ENCODE results near the gene TNKS2.
"Not testable (repeated sequence)": the region's sequence is repeated elsewhere in the genome, so short reads cannot be mapped to it uniquely, and the experiment has no call there.

Gene TNKS2

DNA sequence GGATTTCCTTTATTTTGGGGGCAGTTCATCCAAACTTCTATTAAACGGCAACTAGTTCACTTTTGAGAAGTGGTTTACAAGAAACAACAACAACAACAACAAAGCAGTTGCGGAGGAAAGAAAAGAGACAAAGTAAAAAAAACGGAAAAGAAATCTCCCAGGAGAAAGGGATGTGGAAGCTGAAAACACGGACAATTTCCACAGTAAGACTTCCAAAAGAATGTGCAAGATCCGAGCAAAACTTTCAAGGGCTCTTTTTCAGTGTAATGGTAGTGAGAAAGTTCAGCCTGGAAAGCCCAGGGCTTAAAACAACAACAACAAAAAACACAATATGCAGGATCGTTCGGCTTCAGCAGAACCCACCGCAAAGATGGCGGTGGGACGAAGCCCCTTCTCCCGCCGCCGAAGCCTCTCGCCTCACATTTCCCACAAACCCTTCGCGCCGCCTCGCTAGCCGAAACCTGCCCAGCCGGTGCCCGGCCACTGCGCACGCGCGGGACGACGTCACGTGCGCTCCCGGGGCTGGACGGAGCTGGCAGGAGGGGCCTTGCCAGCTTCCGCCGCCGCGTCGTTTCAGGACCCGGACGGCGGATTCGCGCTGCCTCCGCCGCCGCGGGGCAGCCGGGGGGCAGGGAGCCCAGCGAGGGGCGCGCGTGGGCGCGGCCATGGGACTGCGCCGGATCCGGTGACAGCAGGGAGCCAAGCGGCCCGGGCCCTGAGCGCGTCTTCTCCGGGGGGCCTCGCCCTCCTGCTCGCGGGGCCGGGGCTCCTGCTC, at the start of gene TNKS2:
Gene TNKS2, plus strand, starts transcription at position 553 of the 775 bp plus-strand sequence. CDS start 265 bp downstream, outside the sequence.
- Histone ChIP-seq H3K4me1 (ENCODE audit: control insufficient read depth in 5 of 5, insufficient read depth in 5 of 5, low read length in 5 of 5) (peaks cover 0 to 39% (median 31%) of the 10 kb centered on the region in 5 donors), H3K27me3 (ENCODE audit: control insufficient read depth in 5 of 5, insufficient read depth in 4 of 5, low read length in 5 of 5) (no peaks in the 10 kb centered on the region), H3K9me3 (ENCODE audit: control insufficient read depth in 5 of 5, low read length in 5 of 5) (no peaks in the 10 kb centered on the region), H3K36me3 (ENCODE audit: control insufficient read depth in 5 of 5, insufficient read depth in 5 of 5, low read length in 5 of 5) (peaks cover 0 to 2% (median 0%) of the 10 kb centered on the region in 5 donors), H3K9ac (ENCODE audit: low read length in 5 of 5) (peak within 1 kb of the TSS; percentile 91 to 99 (median 98)), H3K27ac (ENCODE audit: low read depth, low read length) (peak within 1 kb of the TSS; percentile 91), H3K4me3 (ENCODE audit: low read depth in 1 of 5, low read length in 5 of 5) (peak within 1 kb of the TSS; percentile 94 to 99 (median 97))

GRCh38 chr10:91749592-91749991, 48.6 kb upstream of the TNKS2 start:
- not testable (repeated sequence) for H3K4me1 ChIP-seq (ENCODE audit: control insufficient read depth in 5 of 5, insufficient read depth in 5 of 5, low read length in 5 of 5); H3K9ac ChIP-seq (ENCODE audit: low read length in 5 of 5); H3K27ac ChIP-seq (ENCODE audit: low read depth, low read length); H3K4me3 ChIP-seq (ENCODE audit: low read depth in 1 of 5, low read length in 5 of 5); H3K9me3 ChIP-seq (ENCODE audit: control insufficient read depth in 5 of 5, low read length in 5 of 5); H3K27me3 ChIP-seq (ENCODE audit: control insufficient read depth in 5 of 5, insufficient read depth in 4 of 5, low read length in 5 of 5); H3K36me3 ChIP-seq (ENCODE audit: control insufficient read depth in 5 of 5, insufficient read depth in 5 of 5, low read length in 5 of 5)

DNA sequence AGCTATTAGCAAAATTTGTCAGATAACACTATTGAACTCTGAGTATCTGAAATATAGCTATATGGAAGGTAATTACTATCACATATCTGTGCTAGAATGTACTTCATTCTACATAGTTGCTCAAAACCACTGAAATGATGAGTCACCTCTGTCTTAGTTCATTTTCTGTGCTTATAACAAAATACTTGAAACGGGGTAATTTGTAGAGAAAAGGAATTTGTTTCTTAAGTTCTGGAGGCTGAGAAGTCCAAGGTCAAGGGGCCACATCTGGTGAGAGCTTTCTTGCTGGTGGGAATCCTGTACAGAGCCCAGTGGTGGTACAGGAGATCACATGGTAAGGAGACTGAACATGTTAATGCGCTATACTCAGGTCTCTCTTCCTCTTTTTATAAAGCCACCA, 41.9 kb upstream of the TNKS2 start:
- Histone ChIP-seq H3K4me3 (ENCODE audit: low read depth in 1 of 5, low read length in 5 of 5) (no peak overlapping the region), H3K27ac (ENCODE audit: low read depth, low read length) (no peak overlapping the region)

GRCh38 chr10:91758303-91759146, 39.7 kb upstream of the TNKS2 start:
- H3K9me3 ChIP-seq (ENCODE audit: control insufficient read depth in 5 of 5, low read length in 5 of 5): no peaks in the 10 kb centered on the region
- no peaks in the 10 kb centered on the region for H3K27me3 ChIP-seq (ENCODE audit: control insufficient read depth in 5 of 5, insufficient read depth in 4 of 5, low read length in 5 of 5)
- H3K9ac ChIP-seq (ENCODE audit: low read length in 5 of 5): no peak overlapping the region
- no peaks in the 10 kb centered on the region for H3K36me3 ChIP-seq (ENCODE audit: control insufficient read depth in 5 of 5, insufficient read depth in 5 of 5, low read length in 5 of 5)
- no peak overlapping the region for H3K4me3 ChIP-seq (ENCODE audit: low read depth in 1 of 5, low read length in 5 of 5)
- no peaks in the 10 kb centered on the region for H3K4me1 ChIP-seq (ENCODE audit: control insufficient read depth in 5 of 5, insufficient read depth in 5 of 5, low read length in 5 of 5)
- H3K27ac ChIP-seq (ENCODE audit: low read depth, low read length): no peak overlapping the region

More for the DNA sequence above, 41.9 kb upstream of the TNKS2 start:
- no peaks in the 10 kb centered on the region for H3K27me3 ChIP-seq (ENCODE audit: control insufficient read depth in 5 of 5, insufficient read depth in 4 of 5, low read length in 5 of 5)
- no peaks in the 10 kb centered on the region for H3K9me3 ChIP-seq (ENCODE audit: control insufficient read depth in 5 of 5, low read length in 5 of 5)
- no peaks in the 10 kb centered on the region for H3K4me1 ChIP-seq (ENCODE audit: control insufficient read depth in 5 of 5, insufficient read depth in 5 of 5, low read length in 5 of 5)
- no peaks in the 10 kb centered on the region for H3K36me3 ChIP-seq (ENCODE audit: control insufficient read depth in 5 of 5, insufficient read depth in 5 of 5, low read length in 5 of 5)
- H3K9ac ChIP-seq (ENCODE audit: low read length in 5 of 5): no peak overlapping the region

DNA sequence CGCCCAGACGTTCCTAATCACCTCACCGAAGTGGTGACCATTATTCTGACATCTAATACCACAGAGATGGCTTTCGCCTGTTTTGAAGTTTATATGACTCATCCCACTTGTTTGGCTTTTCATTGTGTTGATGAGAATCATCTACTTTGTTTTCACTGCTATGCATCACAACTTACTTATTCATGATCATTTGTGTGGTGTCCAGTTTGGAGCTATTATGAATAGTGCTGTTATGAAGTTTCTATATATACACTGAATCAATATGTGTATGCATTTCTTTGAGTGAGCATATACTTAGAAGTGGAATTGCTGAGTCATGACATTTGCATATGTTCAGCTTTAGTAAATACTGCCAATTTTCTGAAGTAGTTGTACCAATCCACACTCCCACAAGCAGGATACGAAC, 38.6 kb upstream of the TNKS2 start:
- H3K4me3 ChIP-seq (ENCODE audit: low read depth in 1 of 5, low read length in 5 of 5): no peak overlapping the region
- H3K9me3 ChIP-seq (ENCODE audit: control insufficient read depth in 5 of 5, low read length in 5 of 5): no peaks in the 10 kb centered on the region
- H3K27ac ChIP-seq (ENCODE audit: low read depth, low read length): no peak overlapping the region
- no peak overlapping the region for H3K9ac ChIP-seq (ENCODE audit: low read length in 5 of 5)
- no peaks in the 10 kb centered on the region for H3K4me1 ChIP-seq (ENCODE audit: control insufficient read depth in 5 of 5, insufficient read depth in 5 of 5, low read length in 5 of 5)
- no peaks in the 10 kb centered on the region for H3K27me3 ChIP-seq (ENCODE audit: control insufficient read depth in 5 of 5, insufficient read depth in 4 of 5, low read length in 5 of 5)
- no peaks in the 10 kb centered on the region for H3K36me3 ChIP-seq (ENCODE audit: control insufficient read depth in 5 of 5, insufficient read depth in 5 of 5, low read length in 5 of 5)

DNA sequence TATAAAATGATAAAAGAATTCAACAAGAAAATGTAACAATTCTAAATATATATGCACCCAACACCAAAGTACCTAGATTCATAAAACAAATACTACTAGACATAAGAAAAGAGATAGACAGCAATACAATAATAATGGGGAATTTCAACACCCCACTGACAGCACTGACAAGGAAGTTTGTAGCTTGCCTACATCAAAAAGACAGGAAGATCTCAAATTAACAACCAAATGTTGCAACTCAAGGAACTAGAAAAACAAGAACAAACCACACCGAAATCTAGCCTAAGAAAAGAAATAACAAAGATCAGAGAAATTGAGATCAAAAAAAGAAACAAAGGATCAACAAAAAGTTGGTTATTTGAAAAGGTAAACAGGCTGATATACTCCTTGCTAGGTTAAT, 36.5 kb upstream of the TNKS2 start:
- no peak overlapping the region for H3K4me3 ChIP-seq (ENCODE audit: low read depth in 1 of 5, low read length in 5 of 5)
- no peak overlapping the region for H3K9ac ChIP-seq (ENCODE audit: low read length in 5 of 5)
- H3K36me3 ChIP-seq (ENCODE audit: control insufficient read depth in 5 of 5, insufficient read depth in 5 of 5, low read length in 5 of 5): no peaks in the 10 kb centered on the region
- H3K9me3 ChIP-seq (ENCODE audit: control insufficient read depth in 5 of 5, low read length in 5 of 5): no peaks in the 10 kb centered on the region
- no peaks in the 10 kb centered on the region for H3K4me1 ChIP-seq (ENCODE audit: control insufficient read depth in 5 of 5, insufficient read depth in 5 of 5, low read length in 5 of 5)
- H3K27me3 ChIP-seq (ENCODE audit: control insufficient read depth in 5 of 5, insufficient read depth in 4 of 5, low read length in 5 of 5): no peaks in the 10 kb centered on the region
- H3K27ac ChIP-seq (ENCODE audit: low read depth, low read length): no peak overlapping the region

GRCh38 chr10:91762878-91763277, 35.3 kb upstream of the TNKS2 start:
- no peak overlapping the region for H3K9ac ChIP-seq (ENCODE audit: low read length in 5 of 5)
- H3K4me1 ChIP-seq (ENCODE audit: control insufficient read depth in 5 of 5, insufficient read depth in 5 of 5, low read length in 5 of 5): no peaks in the 10 kb centered on the region
- no peaks in the 10 kb centered on the region for H3K36me3 ChIP-seq (ENCODE audit: control insufficient read depth in 5 of 5, insufficient read depth in 5 of 5, low read length in 5 of 5)
- no peak overlapping the region for H3K4me3 ChIP-seq (ENCODE audit: low read depth in 1 of 5, low read length in 5 of 5)
- H3K27me3 ChIP-seq (ENCODE audit: control insufficient read depth in 5 of 5, insufficient read depth in 4 of 5, low read length in 5 of 5): no peaks in the 10 kb centered on the region
- no peaks in the 10 kb centered on the region for H3K9me3 ChIP-seq (ENCODE audit: control insufficient read depth in 5 of 5, low read length in 5 of 5)
- no peak overlapping the region for H3K27ac ChIP-seq (ENCODE audit: low read depth, low read length)

GRCh38 chr10:91766676-91767075, 31.6 kb upstream of the TNKS2 start:
- Histone ChIP-seq H3K9me3 (ENCODE audit: control insufficient read depth in 5 of 5, low read length in 5 of 5) (no peaks in the 10 kb centered on the region), H3K4me1 (ENCODE audit: control insufficient read depth in 5 of 5, insufficient read depth in 5 of 5, low read length in 5 of 5) (no peaks in the 10 kb centered on the region), H3K27me3 (ENCODE audit: control insufficient read depth in 5 of 5, insufficient read depth in 4 of 5, low read length in 5 of 5) (no peaks in the 10 kb centered on the region), H3K27ac (ENCODE audit: low read depth, low read length) (no peak overlapping the region), H3K4me3 (ENCODE audit: low read depth in 1 of 5, low read length in 5 of 5) (no peak overlapping the region), H3K36me3 (ENCODE audit: control insufficient read depth in 5 of 5, insufficient read depth in 5 of 5, low read length in 5 of 5) (no peaks in the 10 kb centered on the region), H3K9ac (ENCODE audit: low read length in 5 of 5) (no peak overlapping the region)

DNA sequence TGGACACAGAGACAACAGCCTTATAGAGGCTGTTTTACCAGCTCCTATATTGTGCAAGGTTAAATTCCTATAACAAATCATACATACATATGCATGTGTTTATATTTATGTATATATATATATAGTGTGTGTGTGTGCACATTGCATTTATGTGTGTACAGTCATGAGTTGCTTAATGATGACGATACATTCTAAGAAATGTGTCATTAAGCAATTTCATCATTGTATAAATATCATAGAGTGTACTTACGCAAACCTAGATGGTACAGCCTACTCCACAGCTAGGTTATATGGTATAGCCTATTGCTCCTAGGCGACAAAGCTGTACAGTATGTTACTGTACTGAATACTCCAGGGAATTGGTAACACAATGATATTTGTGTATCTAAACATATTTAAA, 30.1 kb upstream of the TNKS2 start:
- no peak overlapping the region for H3K27ac ChIP-seq (ENCODE audit: low read depth, low read length)
- H3K36me3 ChIP-seq (ENCODE audit: control insufficient read depth in 5 of 5, insufficient read depth in 5 of 5, low read length in 5 of 5): no peaks in the 10 kb centered on the region
- no peak overlapping the region for H3K9ac ChIP-seq (ENCODE audit: low read length in 5 of 5)
- H3K9me3 ChIP-seq (ENCODE audit: control insufficient read depth in 5 of 5, low read length in 5 of 5): no peaks in the 10 kb centered on the region
- no peaks in the 10 kb centered on the region for H3K27me3 ChIP-seq (ENCODE audit: control insufficient read depth in 5 of 5, insufficient read depth in 4 of 5, low read length in 5 of 5)
- H3K4me3 ChIP-seq (ENCODE audit: low read depth in 1 of 5, low read length in 5 of 5): no peak overlapping the region
- no peaks in the 10 kb centered on the region for H3K4me1 ChIP-seq (ENCODE audit: control insufficient read depth in 5 of 5, insufficient read depth in 5 of 5, low read length in 5 of 5)

- H3K27me3 ChIP-seq (ENCODE audit: control insufficient read depth in 5 of 5, insufficient read depth in 4 of 5, low read length in 5 of 5): peaks cover 0 to 4% (median 0%) of the 10 kb centered on the region in 5 donors
- no peaks in the 10 kb centered on the region for H3K4me1 ChIP-seq (ENCODE audit: control insufficient read depth in 5 of 5, insufficient read depth in 5 of 5, low read length in 5 of 5)
- no peak overlapping the region for H3K27ac ChIP-seq (ENCODE audit: low read depth, low read length)
- H3K9ac ChIP-seq (ENCODE audit: low read length in 5 of 5): no peak overlapping the region
- no peaks in the 10 kb centered on the region for H3K9me3 ChIP-seq (ENCODE audit: control insufficient read depth in 5 of 5, low read length in 5 of 5)
- no peaks in the 10 kb centered on the region for H3K36me3 ChIP-seq (ENCODE audit: control insufficient read depth in 5 of 5, insufficient read depth in 5 of 5, low read length in 5 of 5)
- H3K4me3 ChIP-seq (ENCODE audit: low read depth in 1 of 5, low read length in 5 of 5): no peak overlapping the region
These were observed 26.3 kb upstream of the TNKS2 start for GRCh38 chr10:91771907-91772306.
